ENCODE results near the gene IGF2R.
"Not testable (repeated sequence)": the region's sequence is repeated elsewhere in the genome, so short reads cannot be mapped to it uniquely, and the experiment has no call there.

Gene IGF2R, protein sequence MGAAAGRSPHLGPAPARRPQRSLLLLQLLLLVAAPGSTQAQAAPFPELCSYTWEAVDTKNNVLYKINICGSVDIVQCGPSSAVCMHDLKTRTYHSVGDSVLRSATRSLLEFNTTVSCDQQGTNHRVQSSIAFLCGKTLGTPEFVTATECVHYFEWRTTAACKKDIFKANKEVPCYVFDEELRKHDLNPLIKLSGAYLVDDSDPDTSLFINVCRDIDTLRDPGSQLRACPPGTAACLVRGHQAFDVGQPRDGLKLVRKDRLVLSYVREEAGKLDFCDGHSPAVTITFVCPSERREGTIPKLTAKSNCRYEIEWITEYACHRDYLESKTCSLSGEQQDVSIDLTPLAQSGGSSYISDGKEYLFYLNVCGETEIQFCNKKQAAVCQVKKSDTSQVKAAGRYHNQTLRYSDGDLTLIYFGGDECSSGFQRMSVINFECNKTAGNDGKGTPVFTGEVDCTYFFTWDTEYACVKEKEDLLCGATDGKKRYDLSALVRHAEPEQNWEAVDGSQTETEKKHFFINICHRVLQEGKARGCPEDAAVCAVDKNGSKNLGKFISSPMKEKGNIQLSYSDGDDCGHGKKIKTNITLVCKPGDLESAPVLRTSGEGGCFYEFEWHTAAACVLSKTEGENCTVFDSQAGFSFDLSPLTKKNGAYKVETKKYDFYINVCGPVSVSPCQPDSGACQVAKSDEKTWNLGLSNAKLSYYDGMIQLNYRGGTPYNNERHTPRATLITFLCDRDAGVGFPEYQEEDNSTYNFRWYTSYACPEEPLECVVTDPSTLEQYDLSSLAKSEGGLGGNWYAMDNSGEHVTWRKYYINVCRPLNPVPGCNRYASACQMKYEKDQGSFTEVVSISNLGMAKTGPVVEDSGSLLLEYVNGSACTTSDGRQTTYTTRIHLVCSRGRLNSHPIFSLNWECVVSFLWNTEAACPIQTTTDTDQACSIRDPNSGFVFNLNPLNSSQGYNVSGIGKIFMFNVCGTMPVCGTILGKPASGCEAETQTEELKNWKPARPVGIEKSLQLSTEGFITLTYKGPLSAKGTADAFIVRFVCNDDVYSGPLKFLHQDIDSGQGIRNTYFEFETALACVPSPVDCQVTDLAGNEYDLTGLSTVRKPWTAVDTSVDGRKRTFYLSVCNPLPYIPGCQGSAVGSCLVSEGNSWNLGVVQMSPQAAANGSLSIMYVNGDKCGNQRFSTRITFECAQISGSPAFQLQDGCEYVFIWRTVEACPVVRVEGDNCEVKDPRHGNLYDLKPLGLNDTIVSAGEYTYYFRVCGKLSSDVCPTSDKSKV (N-terminal part only)

DNA sequence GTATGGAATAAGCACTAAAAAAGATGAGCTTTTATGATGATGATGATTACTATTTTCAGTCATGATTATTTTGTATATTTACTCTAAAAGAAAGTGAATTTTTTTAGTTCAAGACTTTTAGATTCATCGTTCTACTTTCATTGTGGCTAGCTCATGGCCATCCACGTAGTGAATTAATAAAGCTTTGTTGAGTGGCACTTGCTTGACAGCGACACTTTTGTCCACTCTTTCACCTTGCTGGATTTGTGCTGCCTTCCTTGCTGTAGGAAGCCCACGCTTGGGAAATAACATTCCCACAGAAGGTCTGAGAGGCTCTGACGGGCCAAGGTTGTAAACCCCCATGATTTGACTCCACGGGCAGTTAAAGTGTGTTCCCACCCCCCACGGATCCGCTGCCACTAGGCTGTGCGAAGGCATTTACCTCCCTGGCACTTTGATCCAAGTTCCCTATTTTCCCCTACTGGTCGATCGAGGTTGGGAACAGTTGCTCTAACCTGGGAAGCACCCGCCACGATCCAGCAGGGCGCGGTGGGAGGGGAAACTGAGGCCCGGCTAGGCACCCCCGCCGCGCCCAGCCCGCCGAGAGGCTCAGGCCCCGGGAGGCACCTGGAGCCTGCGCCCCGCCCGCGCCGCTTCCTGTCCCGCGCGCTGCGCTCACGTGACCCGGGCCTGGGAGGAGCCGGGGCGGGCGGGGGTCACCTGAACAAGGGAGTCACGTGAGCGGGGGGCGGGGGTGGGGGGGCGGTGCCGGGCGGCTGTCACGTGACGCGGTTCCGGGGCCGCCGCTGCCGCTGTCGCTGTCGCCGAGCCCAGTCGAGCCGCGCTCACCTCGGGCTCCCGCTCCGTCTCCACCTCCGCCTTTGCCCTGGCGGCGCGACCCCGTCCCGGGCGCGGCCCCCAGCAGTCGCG lies at the start of gene IGF2R:
IGF2R (plus strand) TSS at position 788 of the 909 bp plus-strand sequence. CDS start 165 bp downstream, outside the sequence.
- DNase-seq (ENCODE audit: low spot score), result peak; percentile 95

DNA sequence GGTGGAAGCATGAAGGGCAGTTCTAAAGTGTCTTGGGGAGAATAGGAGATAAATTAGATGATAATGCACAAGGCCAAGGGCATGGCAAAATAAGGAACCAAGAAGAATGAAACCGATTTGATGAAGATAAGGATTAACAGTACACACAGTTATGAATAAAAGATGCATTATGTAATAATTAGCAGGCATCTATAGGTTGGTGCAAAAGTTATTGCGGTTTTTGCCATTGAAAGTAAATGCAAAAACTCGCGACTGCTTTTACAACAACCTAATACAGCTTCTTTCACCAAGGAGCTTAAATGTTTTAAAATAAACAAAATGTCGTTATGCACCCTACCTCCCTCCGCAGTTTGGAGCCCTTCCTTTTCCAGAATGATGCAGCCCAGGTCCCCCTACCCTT lies 49.1 kb upstream of the IGF2R start:
- no peak for DNase-seq (ENCODE audit: low spot score)

DNA sequence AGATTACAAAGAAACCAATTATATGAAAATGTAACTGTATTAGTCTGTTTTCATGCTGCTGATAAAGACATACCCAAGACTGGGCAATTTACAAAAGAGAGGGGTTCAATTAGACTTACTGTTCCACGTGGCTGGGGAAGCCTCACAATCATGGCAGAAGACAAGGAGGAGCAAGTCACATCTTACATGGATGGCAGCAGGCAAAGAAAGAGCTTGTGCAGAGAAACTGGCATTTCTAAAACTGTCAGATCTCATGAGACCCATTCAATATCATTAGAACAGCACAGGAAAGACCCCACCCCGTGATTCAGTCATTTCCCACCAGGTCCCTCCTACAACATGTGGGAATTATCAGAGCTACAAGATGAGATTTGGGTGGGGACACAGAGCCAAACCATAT lies 44.7 kb upstream of the IGF2R start:
- DNase-seq (ENCODE audit: low spot score), result not testable (repeated sequence)

DNA sequence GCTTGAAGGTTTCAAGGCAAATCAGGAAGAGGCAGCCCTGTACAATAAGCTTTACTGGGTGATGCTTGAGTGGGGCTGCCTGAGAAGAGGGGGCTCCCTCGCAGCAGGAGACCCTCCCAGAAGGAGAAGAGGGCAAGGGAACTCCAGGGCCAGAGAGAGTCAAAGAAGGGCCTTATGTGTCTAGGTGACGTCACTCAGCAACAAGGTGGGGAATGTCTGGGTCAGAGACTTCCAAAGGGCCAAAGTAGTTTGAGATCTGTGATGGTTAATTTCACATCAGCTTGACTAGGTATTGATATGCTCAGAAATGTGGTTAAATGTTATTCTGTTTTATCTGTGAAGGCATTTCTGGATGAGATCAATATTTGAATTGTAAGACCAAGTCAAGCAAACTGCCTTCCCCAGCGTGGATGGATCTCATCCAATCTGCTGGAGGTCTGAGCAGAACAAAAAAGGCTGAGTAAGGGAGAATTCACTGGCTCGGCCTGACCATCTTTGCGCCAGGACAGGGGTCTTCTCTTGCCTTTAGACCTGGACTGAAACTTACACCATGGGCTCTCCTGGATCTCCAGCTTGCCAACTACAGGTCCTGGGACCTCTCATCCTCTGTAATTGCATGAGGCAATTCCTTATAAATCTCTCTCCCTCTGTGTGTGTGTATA lies 42.2 kb upstream of the IGF2R start:
- DNase-seq (ENCODE audit: low spot score), result no peak

DNA sequence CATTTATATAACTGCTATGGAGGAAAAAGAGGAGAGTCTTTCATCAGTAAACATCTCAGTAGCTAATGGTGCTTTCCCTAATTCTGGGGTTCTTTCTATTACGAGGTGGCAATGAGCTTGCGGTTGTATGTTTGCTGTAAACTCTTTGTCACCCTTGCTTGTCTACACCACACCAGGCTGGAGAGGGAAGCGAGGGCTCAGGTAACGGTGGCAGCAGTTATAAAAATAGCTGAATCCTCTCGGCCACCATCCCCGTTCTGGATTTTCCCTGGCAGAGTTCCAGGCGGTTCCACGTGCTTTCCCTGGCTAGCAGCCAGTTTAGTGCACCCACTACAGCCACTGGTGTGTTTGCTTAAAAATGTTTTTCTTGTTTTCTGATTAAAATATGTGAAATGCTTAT lies 39.1 kb upstream of the IGF2R start:
- no peak for DNase-seq (ENCODE audit: low spot score)

DNA sequence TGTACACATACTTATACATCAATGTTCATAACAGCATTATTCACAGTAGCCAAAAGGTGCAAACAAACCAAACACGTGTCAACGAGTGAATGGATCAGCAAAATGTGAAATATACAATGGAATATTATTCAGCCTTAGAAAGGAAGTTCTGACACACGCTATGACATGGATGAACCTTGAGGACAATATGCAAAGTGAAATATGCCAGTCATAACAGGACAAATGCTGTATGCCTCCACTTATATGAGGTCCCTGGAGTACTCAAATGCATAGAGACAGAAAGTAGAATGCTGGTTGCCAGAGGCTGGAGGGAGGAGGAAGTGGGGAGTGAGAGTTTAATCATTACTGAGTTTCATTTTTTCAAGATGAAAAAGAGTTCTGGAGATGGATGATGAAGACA lies 37.8 kb upstream of the IGF2R start:
- no peak for DNase-seq (ENCODE audit: low spot score)

DNA sequence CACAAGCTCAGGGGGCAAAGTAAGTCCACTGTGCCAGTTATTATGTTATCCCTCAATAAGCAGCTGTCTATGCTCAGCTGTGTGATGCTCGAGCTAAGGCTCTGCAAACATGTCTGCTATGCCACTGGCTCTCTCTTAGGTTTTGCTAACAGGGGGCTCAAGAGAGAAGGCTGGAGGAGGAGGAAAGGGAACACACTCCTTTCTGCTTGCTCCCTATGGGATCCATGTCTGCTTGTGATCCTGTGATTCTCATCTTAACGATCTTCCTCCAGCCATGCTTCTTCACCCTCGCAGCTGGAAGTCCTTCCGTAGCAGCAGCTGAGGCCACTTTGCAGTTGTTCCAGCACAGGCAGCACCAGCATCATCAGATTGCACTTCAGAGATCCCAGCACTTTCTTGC lies 37.0 kb upstream of the IGF2R start:
- no peak for DNase-seq (ENCODE audit: low spot score)

DNA sequence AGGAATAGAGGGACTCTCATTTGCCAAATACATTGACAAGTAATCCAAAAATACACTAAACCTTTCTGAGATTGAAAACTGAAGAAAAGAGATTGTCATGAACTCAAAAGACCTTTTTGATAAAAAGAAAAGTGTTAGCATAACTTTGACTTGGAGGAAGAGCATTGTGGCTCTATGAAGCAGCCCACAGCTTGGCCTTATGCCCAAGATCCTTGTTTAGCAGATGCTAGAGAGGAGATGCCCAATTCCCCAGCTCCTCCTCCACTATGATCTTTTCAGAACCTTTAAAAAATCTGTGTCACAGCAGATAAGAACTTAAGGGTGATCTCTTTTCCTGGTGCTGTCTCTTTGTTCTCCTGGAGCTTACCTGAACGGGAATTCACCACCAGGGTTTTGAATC lies 35.8 kb upstream of the IGF2R start:
- DNase-seq (ENCODE audit: low spot score), result no peak

DNA sequence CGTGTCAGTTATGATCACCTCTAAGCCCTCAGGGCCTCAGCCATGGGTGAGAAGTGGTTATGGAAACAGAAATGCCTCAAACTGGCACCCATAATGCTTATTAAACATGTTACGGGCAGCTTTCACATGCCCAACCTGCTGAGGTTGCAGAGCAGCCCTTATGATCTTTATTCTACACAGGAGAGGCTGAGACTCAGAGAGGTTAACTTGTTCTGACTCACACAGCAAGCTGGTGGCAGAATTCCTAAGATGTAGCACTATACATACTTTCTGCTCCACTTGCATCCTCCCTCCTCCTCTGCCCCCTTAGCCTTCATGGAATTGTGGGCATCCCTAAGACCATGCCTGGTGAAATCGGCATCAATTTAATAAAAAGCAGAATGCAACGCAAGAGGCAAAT lies 34.7 kb upstream of the IGF2R start:
- no peak for DNase-seq (ENCODE audit: low spot score)

DNA sequence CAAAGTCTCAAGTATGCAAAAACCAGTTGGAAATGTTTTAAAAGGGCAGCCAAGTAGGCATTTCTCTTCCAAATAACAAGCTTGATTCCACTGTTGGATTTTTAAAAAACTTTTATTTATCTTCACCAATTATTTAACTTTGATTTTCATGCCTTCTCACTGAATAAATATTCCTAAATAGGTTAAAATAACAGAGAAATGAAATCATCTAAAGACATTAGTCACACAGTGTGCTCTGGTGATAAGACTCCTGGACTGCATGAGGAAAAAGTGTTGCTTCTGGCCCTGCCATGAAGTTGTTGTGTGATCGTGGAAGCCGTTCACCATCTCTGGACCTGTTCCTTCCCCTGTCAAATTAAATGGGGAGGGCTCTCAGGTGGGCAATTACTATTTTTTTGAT lies 33.8 kb upstream of the IGF2R start:
- DNase-seq (ENCODE audit: low spot score), result no peak

DNA sequence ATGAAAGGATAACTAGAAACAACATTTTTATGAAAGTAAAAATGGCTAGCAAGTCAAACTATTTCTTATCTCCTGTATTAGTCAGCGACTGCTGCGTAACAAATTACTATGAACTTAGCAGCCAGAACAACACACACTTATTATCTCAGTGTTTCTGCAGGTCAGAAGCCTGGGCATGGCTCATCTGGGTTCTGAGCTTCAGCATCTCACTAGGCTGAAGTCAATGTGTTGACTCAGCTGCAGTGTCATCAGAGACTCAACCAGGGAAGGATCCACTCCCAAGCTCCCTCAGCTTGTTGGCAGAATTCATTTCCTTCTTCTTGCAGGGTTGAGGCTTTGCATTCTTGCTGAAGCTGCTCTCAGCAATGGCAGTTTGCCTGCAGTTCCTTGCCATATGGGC lies 33.2 kb upstream of the IGF2R start:
- no peak for DNase-seq (ENCODE audit: low spot score)

DNA sequence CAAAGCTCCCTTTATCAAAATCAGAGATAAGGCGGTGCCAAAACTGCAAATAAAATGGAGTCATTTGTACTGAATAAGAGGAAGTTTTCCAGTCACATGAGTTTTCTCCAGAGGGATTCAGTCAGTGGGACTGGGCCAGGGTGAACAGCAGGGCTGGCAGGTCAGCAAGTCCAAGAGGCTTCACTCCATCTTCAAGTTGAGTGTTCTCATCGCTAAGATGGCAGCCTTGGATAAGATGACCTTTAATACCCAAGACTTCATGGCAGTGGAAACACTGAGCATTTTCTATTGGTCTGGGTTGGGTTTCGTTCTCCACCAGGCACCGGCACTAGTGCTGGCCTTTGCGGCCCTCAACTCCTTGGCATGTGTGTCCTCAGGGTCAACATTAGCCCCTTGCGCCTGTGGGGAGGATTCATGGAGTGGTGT lies 29.3 kb upstream of the IGF2R start:
- no peak for DNase-seq (ENCODE audit: low spot score)

DNA sequence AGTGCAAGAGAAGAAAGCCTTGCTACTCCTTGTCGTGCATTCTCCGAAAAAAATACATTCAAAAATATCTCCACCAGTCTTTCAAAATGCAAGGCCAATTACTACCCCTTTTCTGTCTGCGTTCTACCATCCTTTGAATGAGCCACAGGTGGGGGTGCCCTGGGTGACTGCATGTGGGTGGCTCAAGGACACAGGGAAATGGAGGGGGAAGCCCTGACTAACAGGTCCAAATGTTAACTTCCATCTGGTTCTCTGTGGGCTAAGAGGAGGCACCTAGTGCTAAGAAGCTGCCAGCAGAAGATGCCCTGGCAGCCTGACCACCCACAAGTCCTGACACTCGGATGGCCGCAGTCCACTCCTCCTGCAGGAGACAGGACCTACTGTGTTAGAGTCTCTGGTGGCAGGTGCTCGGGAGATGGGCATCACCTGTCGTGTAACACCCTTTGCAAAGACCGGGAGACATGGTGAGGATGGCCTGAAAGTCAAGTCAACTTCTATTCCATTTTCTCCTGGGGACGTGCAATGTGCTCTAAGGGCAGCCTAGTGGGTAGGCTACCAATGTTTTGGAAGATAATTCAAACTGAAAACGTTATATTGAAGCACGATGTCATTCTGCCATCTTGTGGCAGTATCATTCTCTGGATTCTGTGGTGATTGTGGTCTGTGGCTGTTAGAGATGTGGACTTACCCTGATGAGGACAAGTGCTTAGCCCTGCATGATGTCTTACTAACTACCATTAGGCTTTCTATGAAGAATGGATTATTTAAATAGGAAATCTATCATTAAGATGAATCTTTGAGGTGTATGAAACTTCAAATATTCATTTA lies 27.4 kb upstream of the IGF2R start:
- no peak for DNase-seq (ENCODE audit: low spot score)

DNA sequence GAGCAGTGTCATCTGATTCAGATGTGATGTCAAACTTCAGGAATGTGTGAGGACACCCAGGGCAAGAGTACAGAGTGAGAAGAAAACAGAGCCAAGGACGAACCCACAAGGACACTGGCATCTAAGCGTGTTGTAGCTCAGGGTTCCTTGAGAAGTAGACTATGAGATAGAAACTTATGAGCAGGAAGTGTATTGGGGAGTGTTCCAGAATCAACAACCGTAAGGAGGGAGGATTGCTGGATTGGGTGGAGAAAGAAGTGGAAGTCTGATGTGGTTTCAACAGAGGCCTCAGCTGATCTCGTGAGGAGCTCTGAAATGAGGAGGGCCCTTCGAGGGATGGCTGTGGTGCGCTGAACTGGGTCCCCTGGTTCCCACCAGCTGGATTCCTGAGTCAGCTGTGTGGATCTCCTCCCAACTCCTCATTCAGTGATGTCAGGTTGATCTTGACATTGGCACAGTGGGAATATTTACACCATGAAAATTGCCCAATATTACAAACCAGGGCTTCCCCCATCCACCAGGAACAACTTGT lies 25.7 kb upstream of the IGF2R start:
- no peak for DNase-seq (ENCODE audit: low spot score)

DNA sequence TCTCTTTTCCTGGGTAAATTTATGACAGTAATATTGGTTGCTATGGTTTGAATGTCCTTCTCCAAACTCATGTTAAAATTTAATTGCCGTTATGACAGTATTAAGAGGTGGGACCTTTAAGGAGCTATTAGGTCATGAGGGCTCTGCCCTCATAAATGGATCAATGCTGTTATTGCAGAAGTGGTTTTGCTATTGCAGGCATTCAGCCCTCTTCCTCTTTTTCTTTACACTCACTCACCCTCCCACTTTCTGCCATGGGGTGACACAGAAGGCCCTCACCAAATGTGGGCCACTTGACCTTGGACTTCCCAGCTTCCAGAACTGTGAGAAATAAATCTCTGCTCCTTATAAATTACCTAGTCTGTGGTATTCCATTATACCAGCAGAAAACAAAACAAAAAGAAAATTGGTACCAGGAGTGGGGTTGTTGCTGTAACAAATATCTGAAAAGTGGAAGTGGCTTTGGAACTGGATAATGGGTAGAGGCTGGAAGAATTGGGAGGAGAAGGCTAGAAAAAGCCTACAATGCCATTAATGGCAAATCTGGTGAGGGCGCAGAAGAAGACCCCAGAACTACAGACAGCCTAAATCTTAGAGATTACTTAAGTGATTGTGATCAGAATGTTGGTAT lies 24.8 kb upstream of the IGF2R start:
- no peak for DNase-seq (ENCODE audit: low spot score)

DNA sequence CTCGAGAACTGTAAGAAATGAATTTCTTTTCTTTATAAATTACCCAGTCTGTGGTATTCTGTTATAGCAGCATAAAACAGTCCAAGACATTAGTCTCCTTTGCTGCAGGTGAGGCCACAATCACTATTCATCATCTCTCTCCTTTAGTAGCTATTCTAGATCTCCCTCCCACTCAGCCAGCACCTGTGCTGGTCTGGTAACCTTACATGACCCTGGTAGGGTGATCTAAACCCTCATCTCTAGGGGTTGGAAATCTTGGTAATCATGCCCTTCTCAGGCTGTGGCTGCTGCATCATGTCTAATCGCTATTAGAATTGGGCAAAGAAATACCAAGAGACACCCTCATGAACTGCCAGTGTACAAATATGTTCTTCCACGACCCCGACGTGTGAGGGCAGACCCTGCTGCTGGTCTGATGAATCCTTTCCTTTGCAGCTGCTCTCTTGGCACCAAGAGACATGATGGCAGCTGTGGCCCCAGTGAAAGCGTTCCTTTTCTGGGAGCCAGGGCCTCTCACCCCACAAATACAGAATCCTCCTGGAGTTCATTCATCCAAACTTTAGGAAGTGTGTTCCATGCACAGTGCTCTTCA lies 23.0 kb upstream of the IGF2R start:
- no peak for DNase-seq (ENCODE audit: low spot score)

DNA sequence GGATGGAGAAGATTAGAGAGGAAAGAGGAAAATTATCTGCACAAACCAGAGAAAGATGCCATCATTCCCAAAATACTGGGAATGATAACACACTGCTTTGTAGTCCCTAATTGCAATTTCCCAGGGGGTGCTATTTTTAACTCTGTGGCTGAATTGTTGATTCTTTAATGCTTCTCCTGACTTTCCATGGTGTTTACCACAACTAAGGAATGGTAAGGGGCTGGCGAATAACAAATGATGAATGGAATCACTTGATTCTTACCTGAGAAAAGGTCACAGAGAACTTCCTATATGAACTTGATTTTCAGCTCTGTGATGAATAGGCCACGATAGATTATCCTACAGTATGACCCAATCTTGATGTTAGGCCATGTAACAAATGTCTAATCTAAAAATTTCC lies 22.0 kb upstream of the IGF2R start:
- DNase-seq (ENCODE audit: low spot score), result no peak

DNA sequence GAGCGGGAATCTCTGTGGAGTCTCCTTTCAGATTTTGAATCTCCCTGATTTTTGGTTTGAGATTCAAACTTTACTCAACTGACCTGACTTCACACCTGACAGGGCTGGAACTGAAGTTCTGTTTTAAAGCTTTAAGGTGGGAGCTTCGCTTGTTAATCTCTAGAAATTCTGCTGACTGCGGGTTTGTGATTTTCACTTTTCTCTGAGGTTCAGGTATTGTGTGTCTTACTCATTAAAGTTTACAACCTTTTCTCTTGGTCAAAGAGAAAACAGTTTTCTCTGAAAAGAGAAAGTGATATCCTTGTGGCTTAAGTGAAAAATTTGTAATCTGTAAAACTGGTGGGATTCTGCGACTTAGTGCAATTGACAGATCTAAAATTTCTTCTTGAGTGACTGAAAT lies 20.7 kb upstream of the IGF2R start:
- no peak for DNase-seq (ENCODE audit: low spot score)

DNA sequence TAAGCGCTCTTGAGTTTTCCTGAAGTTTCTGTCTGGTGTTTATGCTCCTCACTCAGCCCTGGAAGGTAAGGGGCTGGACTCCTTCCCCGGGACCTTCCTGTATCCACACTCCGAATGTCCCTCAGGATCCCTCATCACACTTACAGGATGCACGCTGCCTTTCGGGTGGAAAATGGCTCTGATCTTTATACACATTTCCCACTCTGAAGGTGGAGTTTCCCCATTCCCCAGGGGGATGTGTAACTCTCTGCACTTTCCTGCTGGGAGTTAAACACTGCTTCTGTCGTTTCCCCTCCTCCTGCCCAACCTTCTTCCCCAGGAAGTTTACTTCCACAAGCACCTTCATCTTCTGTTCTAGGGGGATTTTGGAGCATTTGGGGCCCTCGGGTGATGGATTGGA lies 17.1 kb upstream of the IGF2R start:
- DNase-seq (ENCODE audit: low spot score), result no peak
